ENCODE measurements around the gene PSME2. TPM values are rescaled to one million over a fixed set of nuclear protein-coding genes. Genes with fewer than 3 reads are reported as not detected.

PSME2 gene
- total RNA-seq, 1 experiment from 2014 or later = 172 TPM

- ChIA-PET POLR2A (ENCODE audit: low non-redundant PET) (interaction anchor here (0.6 to 1.1 kb wide), 4 partner anchors 26 to 54 kb away, joined by 3 to 8 read pairs (median 4); partner anchors contain the start of gene TM9SF1), CTCF (no interaction called here)
- Histone ChIP-seq H3K4me3 (ENCODE audit: low read depth, low read length, poor library complexity, severe bottlenecking) (peak within 1 kb of the TSS; percentile 74), H3K27ac (ENCODE audit: low read depth, low read length, poor library complexity, severe bottlenecking) (peak within 1 kb of the TSS; percentile 80), H3K27me3 (replicated peaks; ENCODE audit: insufficient read depth, low read depth, low read length, poor library complexity) (no peaks in the 10 kb centered on the region), H3K36me3 (ENCODE audit: insufficient read depth, low read length, poor library complexity, severe bottlenecking) (peaks cover 41% of the 10 kb centered on the region), H3K9me3 (ENCODE audit: low read depth, low read length, poor library complexity, severe bottlenecking) (no peaks in the 10 kb centered on the region), H3K4me1 (ENCODE audit: insufficient read depth, low read length, poor library complexity, severe bottlenecking) (peaks cover 20% of the 10 kb centered on the region)
- intact Hi-C loops (cut with micrococcal nuclease; ENCODE audit: unreplicated experiment) = loop anchor here (2.0 kb wide), 1 partner anchor 26 kb away; the partner anchor contains the start of genes DCAF11 and NRL
- TF ChIP-seq CTCF (conservative IDR thresholded peaks at IDR 0.05; ENCODE audit: low read depth, low read length) (peak; percentile 42; the same call in 1 of the 2 replicates), EZH2 (IDR thresholded peaks at IDR 0.05; ENCODE audit: borderline replicate concordance, low read depth, low read length, poor library complexity, severe bottlenecking) (no peak)
- TSS peak; percentile 32 for BruUV-seq (replicated peaks)
- peak; percentile 100 for DNase-seq (ENCODE audit: low spot score)
Measured at GRCh38 chr14:24141097-24141880, 5.1 kb downstream of the PSME2 start, which contains the start of gene EMC9. TSS of gene EMC9 (minus strand) at chr14:24141591. CDS start at chr14:24141304, 287 bp downstream.

- Histone ChIP-seq H3K4me3 (ENCODE audit: low read depth, low read length, poor library complexity, severe bottlenecking) (peak overlapping the region; percentile 74), H3K27ac (ENCODE audit: low read depth, low read length, poor library complexity, severe bottlenecking) (no peak overlapping the region), H3K36me3 (ENCODE audit: insufficient read depth, low read length, poor library complexity, severe bottlenecking) (peaks cover 35% of the 10 kb centered on the region), H3K27me3 (replicated peaks; ENCODE audit: insufficient read depth, low read depth, low read length, poor library complexity) (no peaks in the 10 kb centered on the region), H3K4me1 (ENCODE audit: insufficient read depth, low read length, poor library complexity, severe bottlenecking) (peaks cover 13% of the 10 kb centered on the region), H3K9me3 (ENCODE audit: low read depth, low read length, poor library complexity, severe bottlenecking) (no peaks in the 10 kb centered on the region)
- ChIA-PET POLR2A (ENCODE audit: low non-redundant PET) (no interaction called here), CTCF (no interaction called here)
- BruUV-seq (replicated peaks) = no TSS peak
- no peak for TF ChIP-seq EZH2 (IDR thresholded peaks at IDR 0.05; ENCODE audit: borderline replicate concordance, low read depth, low read length, poor library complexity, severe bottlenecking)
- DNase-seq (ENCODE audit: low spot score) = no peak
- intact Hi-C loops (cut with micrococcal nuclease; ENCODE audit: unreplicated experiment) = no loop called here
Measured at GRCh38 chr14:24139272-24139934, 7.0 kb downstream of the PSME2 start.

- no peak for DNase-seq (ENCODE audit: low spot score)
- no peaks in the 10 kb centered on the region for H3K9me3 ChIP-seq (ENCODE audit: low read depth, low read length, poor library complexity, severe bottlenecking)
- H3K27me3 ChIP-seq (replicated peaks; ENCODE audit: insufficient read depth, low read depth, low read length, poor library complexity) = no peaks in the 10 kb centered on the region
- TF ChIP-seq EZH2 (IDR thresholded peaks at IDR 0.05; ENCODE audit: borderline replicate concordance, low read depth, low read length, poor library complexity, severe bottlenecking) (no peak), CTCF (conservative IDR thresholded peaks at IDR 0.05; ENCODE audit: low read depth, low read length) (no peak)
- ChIA-PET POLR2A (ENCODE audit: low non-redundant PET) (no interaction called here), CTCF (no interaction called here)
- intact Hi-C loops (cut with micrococcal nuclease; ENCODE audit: unreplicated experiment) = no loop called here
- H3K4me1 ChIP-seq (ENCODE audit: insufficient read depth, low read length, poor library complexity, severe bottlenecking) = peaks cover 13% of the 10 kb centered on the region
- no peak overlapping the region for H3K4me3 ChIP-seq (ENCODE audit: low read depth, low read length, poor library complexity, severe bottlenecking)
- TSS peak; percentile 80 for BruUV-seq (replicated peaks)
- H3K27ac ChIP-seq (ENCODE audit: low read depth, low read length, poor library complexity, severe bottlenecking) = no peak overlapping the region
- H3K36me3 ChIP-seq (ENCODE audit: insufficient read depth, low read length, poor library complexity, severe bottlenecking) = peaks cover 28% of the 10 kb centered on the region
Measured at GRCh38 chr14:24138396-24139271, 7.8 kb downstream of the PSME2 start.

Measured in A673 (cell line).